Stomach (tissue), 9 donors: ENCODE measurements around the gene RYR3. TPM values are rescaled to one million over a fixed set of nuclear protein-coding genes. Genes with fewer than 3 reads are reported as not detected.

Experiments
- DNase-seq, 2 donors: peaks; one replicate each; pipeline versions ENCODE4 v3.0.0 to v3.0.0-alpha.2; 2013 to 2019
- H3K27ac ChIP-seq, 5 donors: fragments of 200-600 bp in 4 of 5; sonication (generic) in 4 of 5; one replicate each; pipeline ENCODE4 v1.5.1; 2013 to 2019; ENCODE audit warnings: mild to moderate bottlenecking in 1 of 5, moderate library complexity in 1 of 5
- H3K27me3 ChIP-seq, 3 donors: fragments of 200-600 bp; sonication (generic); one replicate each; pipeline ENCODE4 v1.5.1; 2017 to 2019; ENCODE audit warnings: mixed run types in 1 of 3
- H3K36me3 ChIP-seq, 4 donors: fragments of 200-600 bp; sonication (generic); 1 replicate in 3 of 4; 2 replicates in 1 of 4; pipeline ENCODE4 v1.5.1; 2016 to 2019
- H3K4me1 ChIP-seq, 4 donors: fragments of 200-600 bp; sonication (generic); one replicate each; pipeline ENCODE4 v1.5.1; 2016 to 2019
- H3K4me3 ChIP-seq, 4 donors: fragments of 200-600 bp; sonication (generic) in 3 of 4; one replicate each; pipeline ENCODE4 v1.5.1; 2016 to 2019; ENCODE audit warnings: mild to moderate bottlenecking in 1 of 4
- H3K9me3 ChIP-seq, 4 donors: fragments of 200-600 bp; sonication (generic); one replicate each; pipeline ENCODE4 v1.5.1; 2016 to 2019
- EP300 ChIP-seq: sonication (generic); formaldehyde crosslinking; IDR thresholded peaks from one replicate; pipeline ENCODE4 v1.6.1; 2017; ENCODE audit warnings: antibody characterized with exemption
- POLR2A ChIP-seq, 4 donors: fragments of 450-650 bp; IDR thresholded peaks; one replicate each; pipeline ENCODE4 v1.6.1; 2016; ENCODE audit warnings: antibody characterized with exemption in 4 of 4, control low read depth in 2 of 4, mild to moderate bottlenecking in 1 of 4, moderate library complexity in 1 of 4
- POLR2AphosphoS5 ChIP-seq, 3 donors: sonication (generic); formaldehyde crosslinking; IDR thresholded peaks; one replicate each; pipeline ENCODE4 v1.6.1; 2016; ENCODE audit warnings: antibody characterized with exemption in 3 of 3
- WGBS, 5 donors: extraction: QIAGEN DNeasy Blood & Tissue Kit in 3 of 5; methylation state at CpG; one replicate each; pipeline versions ENCODE4 v1.1.5 to v1.1.7; 2013 to 2018; 5-methylcytosine and 5-hydroxymethylcytosine counted together
- intact Hi-C: fragments of 100-400 bp; cut with DNase I; formaldehyde crosslinking; loops from one replicate; pipeline ENCODE4 v1.15.1; 2023; ENCODE audit warnings: low total_unique reads
- polyA plus RNA-seq, 3 donors: library from polyadenylated mRNA; stranded (reverse); fragments of 200-250 nt; gene quantifications; one replicate each; pipeline ENCODE4 v1.2.3, GENCODE V29; 2013
- total RNA-seq, 5 donors: library from RNA; depleted of rRNA; stranded (reverse); fragments of >200 nt; gene quantifications; one replicate each; pipeline versions ENCODE4 v1.1.0 to v1.2.3, GENCODE V29; 2014 to 2016
- TF ChIP-seq, protein P1 (sequence below), 7 experiments: fragments of 450-650 bp in 4 of 7; fragments of 200-600 bp in 3 of 7; sonication (generic) in 3 of 7; IDR thresholded peaks; one replicate each; pipeline ENCODE4 v1.5.1; 2016 to 2019; ENCODE audit warnings: antibody characterized with exemption in 7 of 7, control low read depth in 2 of 7, mild to moderate bottlenecking in 1 of 7
- donor health status: healthy with polysubstance abuse.
- donor health status: Bipolar disorder and iron deficiency.
- donor health status: healthy.

The RYR3 gene
- total and polyA plus RNA-seq, 8 donors: 0.12 to 36.2 (median 4.0) TPM

DNA sequence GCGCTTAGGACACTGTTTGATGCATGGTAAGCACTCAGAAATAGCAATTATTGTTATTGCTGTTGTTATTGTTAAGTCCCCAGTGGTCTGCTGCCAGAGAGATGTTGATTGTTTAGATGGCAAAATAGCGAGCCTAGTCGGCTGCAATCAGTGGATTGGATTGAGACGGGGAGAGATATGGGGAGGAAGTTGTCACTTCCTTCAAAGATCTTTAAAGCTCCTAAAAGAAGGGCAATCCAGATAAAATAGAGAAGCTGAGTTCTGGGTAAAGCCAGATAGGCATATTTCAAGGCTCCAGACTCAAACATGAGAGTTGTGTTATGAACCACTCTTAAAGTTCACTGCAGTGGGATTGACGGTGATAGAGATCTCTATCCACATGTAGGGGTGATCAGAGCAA, 64.5 kb downstream of the RYR3 start:
- DNase-seq: no peak
- no peak overlapping the region for H3K27ac ChIP-seq
- no peaks in the 10 kb centered on the region for H3K9me3 ChIP-seq
- intact Hi-C loops: no loop called here
- H3K4me3 ChIP-seq: no peak overlapping the region
- no peaks in the 10 kb centered on the region for H3K27me3 ChIP-seq
- peaks cover 0 to 7% (median 0%) of the 10 kb centered on the region in 4 donors for H3K4me1 ChIP-seq
- 41 to 58% (median 52%) methylated on average over 5 of the region's 5 CpGs for WGBS, 5 donors
- no peaks in the 10 kb centered on the region for H3K36me3 ChIP-seq
- no peak for TF ChIP-seq POLR2AphosphoS5 (IDR thresholded peaks at IDR 0.05)
- TF ChIP-seq EP300: no peak
- no peak for TF ChIP-seq POLR2A (IDR thresholded peaks at IDR 0.05)
- TF ChIP-seq, protein P1, sequence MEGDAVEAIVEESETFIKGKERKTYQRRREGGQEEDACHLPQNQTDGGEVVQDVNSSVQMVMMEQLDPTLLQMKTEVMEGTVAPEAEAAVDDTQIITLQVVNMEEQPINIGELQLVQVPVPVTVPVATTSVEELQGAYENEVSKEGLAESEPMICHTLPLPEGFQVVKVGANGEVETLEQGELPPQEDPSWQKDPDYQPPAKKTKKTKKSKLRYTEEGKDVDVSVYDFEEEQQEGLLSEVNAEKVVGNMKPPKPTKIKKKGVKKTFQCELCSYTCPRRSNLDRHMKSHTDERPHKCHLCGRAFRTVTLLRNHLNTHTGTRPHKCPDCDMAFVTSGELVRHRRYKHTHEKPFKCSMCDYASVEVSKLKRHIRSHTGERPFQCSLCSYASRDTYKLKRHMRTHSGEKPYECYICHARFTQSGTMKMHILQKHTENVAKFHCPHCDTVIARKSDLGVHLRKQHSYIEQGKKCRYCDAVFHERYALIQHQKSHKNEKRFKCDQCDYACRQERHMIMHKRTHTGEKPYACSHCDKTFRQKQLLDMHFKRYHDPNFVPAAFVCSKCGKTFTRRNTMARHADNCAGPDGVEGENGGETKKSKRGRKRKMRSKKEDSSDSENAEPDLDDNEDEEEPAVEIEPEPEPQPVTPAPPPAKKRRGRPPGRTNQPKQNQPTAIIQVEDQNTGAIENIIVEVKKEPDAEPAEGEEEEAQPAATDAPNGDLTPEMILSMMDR (IDR thresholded peaks at IDR 0.05): no peak

DNA sequence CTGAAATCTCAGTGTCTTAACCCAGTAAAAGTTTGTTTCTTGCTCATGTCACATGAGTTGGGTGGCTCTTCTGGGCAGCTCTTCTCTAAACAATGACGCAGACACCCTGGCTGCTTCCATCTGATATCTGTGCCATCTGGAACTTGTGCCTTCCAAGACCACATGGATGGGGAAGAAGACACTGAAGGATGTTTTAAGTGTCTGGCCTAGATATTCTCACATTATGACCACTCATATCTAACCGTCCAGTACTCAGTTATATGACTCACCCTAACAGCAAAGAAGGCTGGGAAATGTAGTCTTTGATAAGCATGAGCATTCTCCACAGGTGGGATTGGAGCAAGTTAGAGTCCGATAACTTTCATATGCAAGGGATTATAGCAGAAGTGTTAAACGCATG, 66.4 kb downstream of the RYR3 start:
- Histone ChIP-seq H3K36me3 (no peaks in the 10 kb centered on the region), H3K4me3 (no peak overlapping the region), H3K4me1 (peaks cover 0 to 7% (median 0%) of the 10 kb centered on the region in 4 donors), H3K27ac (no peak overlapping the region), H3K9me3 (no peaks in the 10 kb centered on the region), H3K27me3 (no peaks in the 10 kb centered on the region)
- 81 to 94% (median 85%) methylated on average over 4 of the region's 4 CpGs for WGBS, 5 donors
- TF ChIP-seq, protein P1 (IDR thresholded peaks at IDR 0.05): no peak
- TF ChIP-seq EP300: no peak
- TF ChIP-seq POLR2AphosphoS5 (IDR thresholded peaks at IDR 0.05): no peak
- TF ChIP-seq POLR2A (IDR thresholded peaks at IDR 0.05): no peak
- no peak for DNase-seq
- intact Hi-C loops: no loop called here

DNA sequence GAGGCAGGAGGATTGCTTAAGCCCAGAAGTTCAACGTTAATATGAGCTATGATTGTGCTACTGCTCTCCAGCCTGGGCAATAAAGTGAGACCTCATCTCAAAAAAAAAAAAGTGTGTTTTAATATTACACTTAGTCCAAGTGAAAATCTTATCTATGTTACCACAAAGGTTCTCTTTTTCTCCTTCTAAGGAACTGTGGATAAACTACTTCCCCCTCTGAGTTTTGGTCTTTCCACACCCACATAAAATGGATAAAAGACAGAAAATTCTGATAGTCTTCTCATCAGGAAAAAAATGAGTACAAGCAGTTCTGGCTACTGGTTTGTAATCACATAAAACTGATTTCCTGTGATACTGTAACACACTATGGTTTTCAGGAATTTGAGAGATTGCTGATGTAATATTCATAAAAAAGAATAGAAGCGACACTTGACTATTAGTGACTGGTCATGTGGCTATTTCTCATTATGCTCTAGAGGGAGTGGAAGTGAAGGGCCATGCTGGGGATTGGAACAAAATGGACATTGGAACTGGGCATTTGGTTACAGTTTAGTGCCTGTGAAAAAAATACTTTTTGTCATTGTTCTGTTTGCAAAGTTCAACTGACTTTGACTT, 68.2 kb downstream of the RYR3 start:
- Histone ChIP-seq H3K36me3 (no peaks in the 10 kb centered on the region), H3K9me3 (no peaks in the 10 kb centered on the region), H3K4me1 (peaks cover 0 to 7% (median 0%) of the 10 kb centered on the region in 4 donors), H3K27me3 (no peaks in the 10 kb centered on the region), H3K4me3 (no peak overlapping the region), H3K27ac (no peak overlapping the region)
- intact Hi-C loops: no loop called here
- no peak for TF ChIP-seq EP300
- TF ChIP-seq POLR2A (IDR thresholded peaks at IDR 0.05): no peak
- TF ChIP-seq, protein P1 (IDR thresholded peaks at IDR 0.05): no peak
- no peak for TF ChIP-seq POLR2AphosphoS5 (IDR thresholded peaks at IDR 0.05)
- WGBS, 5 donors: 63 to 87% (median 82%) methylated on average over 2 of the region's 2 CpGs
- no peak for DNase-seq

DNA sequence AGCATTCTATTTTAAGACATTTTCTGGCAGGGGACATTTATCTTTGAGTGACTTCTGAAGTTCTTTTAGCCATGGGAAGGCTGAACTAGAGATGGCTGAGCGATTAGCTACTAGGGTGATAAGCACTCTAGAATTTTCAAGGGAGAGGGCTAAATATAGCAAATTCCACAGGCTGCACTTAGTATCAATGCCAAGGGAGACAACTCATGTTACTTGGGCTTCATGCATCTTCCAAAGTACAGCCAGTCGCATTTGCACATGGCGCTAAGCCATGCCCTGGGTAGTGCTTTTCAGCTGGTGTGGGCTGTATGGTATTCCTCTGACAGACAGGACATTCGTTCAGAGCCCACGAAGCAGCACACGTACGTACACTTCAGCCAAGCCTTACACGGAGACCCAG, 69.6 kb downstream of the RYR3 start:
- intact Hi-C loops: no loop called here
- Histone ChIP-seq H3K9me3 (no peaks in the 10 kb centered on the region), H3K27ac (no peak overlapping the region), H3K4me1 (no peaks in the 10 kb centered on the region), H3K36me3 (no peaks in the 10 kb centered on the region), H3K4me3 (no peak overlapping the region), H3K27me3 (no peaks in the 10 kb centered on the region)
- 84 to 94% (median 89%) methylated on average over 8 of the region's 8 CpGs for WGBS, 5 donors
- TF ChIP-seq POLR2A (IDR thresholded peaks at IDR 0.05) (no peak), EP300 (no peak), POLR2AphosphoS5 (IDR thresholded peaks at IDR 0.05) (no peak)
- TF ChIP-seq, protein P1 (IDR thresholded peaks at IDR 0.05): no peak
- no peak for DNase-seq
